Measurements from ENCODE around the gene XPNPEP3.
"Not testable (repeated sequence)": the region's sequence is repeated elsewhere in the genome, so short reads cannot be mapped to it uniquely, and the experiment has no call there.

Gene XPNPEP3

GRCh38 chr22:40856513-40857308 lies at the start of gene XPNPEP3, which contains the start of gene ST13:
TSS of gene XPNPEP3 (plus strand) at chr22:40857148. CDS start at chr22:40857182, 34 bp downstream.
TSS of gene ST13 (minus strand) at chr22:40856639. CDS start at chr22:40856540, 99 bp downstream.
- peak; percentile 95 for DNase-seq (ENCODE audit: low read depth in 2 of 2)

- no peak for DNase-seq (ENCODE audit: low read depth in 2 of 2)
These were observed 48.7 kb upstream of the XPNPEP3 start for GRCh38 chr22:40808018-40808841.

- DNase-seq (ENCODE audit: low read depth in 2 of 2): no peak
These were observed 43.0 kb upstream of the XPNPEP3 start for GRCh38 chr22:40813912-40814315.

GRCh38 chr22:40817737-40818136 lies 39.2 kb upstream of the XPNPEP3 start:
- no peak for DNase-seq (ENCODE audit: low read depth in 2 of 2)

- DNase-seq (ENCODE audit: low read depth in 2 of 2): peak in 1 of 2 donors; percentile 6
These were observed 38.7 kb upstream of the XPNPEP3 start for GRCh38 chr22:40818192-40818746.

- DNase-seq (ENCODE audit: low read depth in 2 of 2): peak; percentile 76 to 78
These were observed 38.0 kb upstream of the XPNPEP3 start, which contains the start of gene SLC25A17 for GRCh38 chr22:40818747-40819598. TSS of gene SLC25A17 (minus strand) at chr22:40819346. CDS start at chr22:40819248, 98 bp downstream.

GRCh38 chr22:40819599-40820140 lies 37.3 kb upstream of the XPNPEP3 start:
- DNase-seq (ENCODE audit: low read depth in 2 of 2): peak in 1 of 2 donors; percentile 1

GRCh38 chr22:40823426-40823825 lies 33.5 kb upstream of the XPNPEP3 start:
- no peak for DNase-seq (ENCODE audit: low read depth in 2 of 2)

GRCh38 chr22:40826292-40826691 lies 30.7 kb upstream of the XPNPEP3 start:
- DNase-seq (ENCODE audit: low read depth in 2 of 2): not testable (repeated sequence)

- no peak for DNase-seq (ENCODE audit: low read depth in 2 of 2)
These were observed 29.8 kb upstream of the XPNPEP3 start for GRCh38 chr22:40826984-40827741.

GRCh38 chr22:40829131-40829530 lies 27.8 kb upstream of the XPNPEP3 start:
- no peak for DNase-seq (ENCODE audit: low read depth in 2 of 2)

- no peak for DNase-seq (ENCODE audit: low read depth in 2 of 2)
These were observed 22.3 kb upstream of the XPNPEP3 start for GRCh38 chr22:40834619-40835018.

- no peak for DNase-seq (ENCODE audit: low read depth in 2 of 2)
These were observed 18.5 kb upstream of the XPNPEP3 start for GRCh38 chr22:40838486-40838885.

GRCh38 chr22:40844951-40845350 lies 12.0 kb upstream of the XPNPEP3 start:
- DNase-seq (ENCODE audit: low read depth in 2 of 2): no peak

- not testable (repeated sequence) for DNase-seq (ENCODE audit: low read depth in 2 of 2)
These were observed 11.1 kb upstream of the XPNPEP3 start for GRCh38 chr22:40845816-40846215.

GRCh38 chr22:40853333-40853732 lies 3.6 kb upstream of the XPNPEP3 start:
- no peak for DNase-seq (ENCODE audit: low read depth in 2 of 2)

GRCh38 chr22:40853961-40854360 lies 3.0 kb upstream of the XPNPEP3 start:
- DNase-seq (ENCODE audit: low read depth in 2 of 2): no peak

- DNase-seq (ENCODE audit: low read depth in 2 of 2): no peak
These were observed 1.6 kb upstream of the XPNPEP3 start for GRCh38 chr22:40855071-40855978.

GRCh38 chr22:40855979-40856512 lies 902 bp upstream of the XPNPEP3 start:
- DNase-seq (ENCODE audit: low read depth in 2 of 2): no peak
